HG02981 (cell line): ENCODE data around the gene SALL4.
"Not testable (repeated sequence)": the region's sequence is repeated elsewhere in the genome, so short reads cannot be mapped to it uniquely, and the experiment has no call there.

Source experiments
- ATAC-seq: cut with Tn5 transposase; IDR thresholded peaks from one replicate; pipeline ENCODE4 v1.9.1; 2021; ENCODE audit warnings: mild to moderate bottlenecking, moderate library complexity; ENCODE audit not compliant: unreplicated experiment

The SALL4 gene

DNA sequence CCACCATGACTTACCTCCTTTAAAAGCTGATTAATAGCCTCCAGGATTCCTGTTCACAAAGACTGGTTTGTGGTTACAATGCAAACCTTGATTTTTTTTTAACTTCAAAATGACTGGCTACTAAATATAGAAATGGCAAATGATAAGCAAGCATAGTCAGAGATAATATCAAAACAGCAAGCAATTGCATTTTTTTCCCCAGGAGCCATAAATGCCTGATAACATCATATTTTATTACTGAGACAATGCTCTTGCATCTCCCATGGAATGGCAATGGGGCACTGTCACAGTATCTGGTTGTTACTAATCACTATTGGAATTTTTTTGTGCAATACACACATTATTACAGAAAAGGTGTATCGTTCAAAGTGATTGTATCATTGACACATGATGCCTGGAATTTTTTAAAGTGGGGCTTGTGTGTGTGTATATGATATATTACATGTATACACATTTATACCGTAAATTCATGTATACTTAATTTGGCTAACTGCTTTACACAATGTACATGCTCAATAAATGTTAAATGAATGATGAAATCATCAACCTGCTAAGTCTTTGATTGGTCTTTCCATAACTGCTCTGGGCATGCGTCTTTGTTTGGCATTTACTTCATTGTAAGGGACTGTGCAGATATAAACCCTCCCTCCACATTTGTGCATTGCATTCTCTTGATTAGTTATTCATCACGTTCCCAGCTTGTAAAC, 980 bp upstream of the SALL4 start:
- ATAC-seq: no peak

DNA sequence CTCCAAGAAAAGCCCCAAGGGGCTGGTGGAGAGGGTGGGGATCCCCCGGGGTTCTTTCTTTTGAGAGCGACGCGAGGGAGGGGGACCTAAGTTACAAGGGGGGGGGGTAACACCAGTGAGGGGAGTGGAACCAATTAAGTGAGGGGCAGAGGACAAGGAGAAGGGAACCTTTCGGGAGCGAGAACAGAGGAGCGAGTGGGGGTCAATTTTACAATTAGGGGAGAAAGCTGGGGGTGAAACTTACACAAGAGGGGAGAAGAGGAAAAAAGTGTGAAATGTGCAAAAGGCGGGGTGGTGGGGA, 548 bp downstream of the SALL4 start:
- no peak for ATAC-seq

DNA sequence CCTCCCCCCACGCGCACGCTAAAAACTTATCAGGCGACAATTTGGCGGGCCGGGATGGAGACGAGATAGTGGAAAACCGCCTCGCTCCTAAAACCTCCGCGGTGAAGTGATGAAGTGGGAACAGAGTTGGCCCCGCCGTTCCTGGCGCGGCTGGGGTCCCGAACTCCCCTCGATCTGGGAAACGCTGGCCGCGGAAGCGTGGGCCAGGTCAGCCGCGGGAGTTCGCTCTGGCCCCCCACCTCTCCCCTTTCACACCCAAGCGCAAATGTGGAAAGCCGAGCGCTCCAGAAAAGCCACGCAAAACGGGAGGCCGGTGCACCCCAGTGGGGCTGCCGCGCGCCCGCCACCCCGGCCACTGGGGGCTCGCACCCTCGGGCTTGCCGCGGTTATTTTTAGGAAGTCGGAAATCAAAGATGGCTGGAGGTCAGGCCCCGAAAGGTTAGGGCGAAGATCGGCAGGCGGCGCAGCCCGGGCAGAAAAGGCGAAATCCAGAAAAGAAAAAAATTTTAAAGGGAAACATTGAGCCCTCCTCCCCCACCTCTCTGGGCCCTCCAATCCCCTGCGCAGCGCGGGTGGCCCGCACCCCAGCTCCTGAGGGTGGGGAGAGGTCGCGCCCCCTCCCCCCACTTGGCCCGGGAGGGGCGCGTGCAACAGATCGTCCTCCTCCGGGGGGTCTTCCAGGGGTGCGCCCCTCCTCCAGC, 1.0 kb downstream of the SALL4 start:
- ATAC-seq: no peak

DNA sequence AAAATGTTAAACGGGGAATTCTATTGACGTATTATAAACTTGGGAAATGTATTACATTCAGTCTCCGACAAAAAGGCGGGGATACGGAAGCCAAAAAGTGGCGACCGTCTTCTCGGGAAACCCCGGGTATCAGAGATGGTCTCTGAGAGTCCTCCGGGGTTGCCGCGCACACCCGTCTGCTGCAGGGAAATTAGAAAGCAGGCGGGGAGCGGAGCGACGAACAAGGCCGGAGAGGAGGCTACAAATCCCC, 1.5 kb downstream of the SALL4 start:
- no peak for ATAC-seq

DNA sequence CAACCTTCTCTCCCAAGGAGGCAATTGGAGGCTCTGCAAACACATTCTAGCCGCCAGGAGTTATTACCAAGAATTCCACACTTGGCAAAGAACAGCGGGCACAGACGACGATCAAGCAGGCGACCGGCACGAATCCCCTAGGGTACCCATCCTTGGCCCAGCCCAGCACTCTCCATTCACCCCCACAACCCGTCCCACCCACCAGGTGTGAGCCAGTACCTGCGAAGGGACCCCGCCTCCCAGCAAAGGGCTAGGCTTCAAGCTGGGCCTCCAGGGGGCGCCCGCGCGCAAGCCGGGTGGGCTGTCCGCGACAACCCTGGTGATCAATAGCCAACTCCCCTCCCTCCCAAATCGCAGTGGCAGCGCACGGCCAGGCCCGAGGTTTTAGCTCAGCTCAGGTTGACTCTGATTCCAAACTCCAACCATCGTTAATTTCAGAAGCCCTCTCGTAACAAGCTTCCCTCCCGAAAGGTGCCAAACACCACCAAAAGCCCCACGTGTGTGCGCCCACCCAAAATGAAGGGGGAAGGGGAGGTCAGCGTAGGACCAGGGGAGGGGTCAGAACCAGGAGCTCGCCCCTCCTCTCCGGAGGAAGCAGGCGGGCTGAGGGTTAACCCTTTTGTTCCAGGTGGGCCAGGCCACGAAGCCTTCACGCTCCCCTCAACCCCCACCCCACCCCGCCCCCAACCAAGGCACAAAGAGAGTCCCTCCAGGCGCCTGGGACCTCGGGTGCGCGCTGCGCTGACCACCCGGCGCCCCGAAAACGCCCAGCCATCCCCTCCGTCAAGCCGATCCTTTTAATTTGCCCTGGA, 2.1 kb downstream of the SALL4 start:
- ATAC-seq: no peak

DNA sequence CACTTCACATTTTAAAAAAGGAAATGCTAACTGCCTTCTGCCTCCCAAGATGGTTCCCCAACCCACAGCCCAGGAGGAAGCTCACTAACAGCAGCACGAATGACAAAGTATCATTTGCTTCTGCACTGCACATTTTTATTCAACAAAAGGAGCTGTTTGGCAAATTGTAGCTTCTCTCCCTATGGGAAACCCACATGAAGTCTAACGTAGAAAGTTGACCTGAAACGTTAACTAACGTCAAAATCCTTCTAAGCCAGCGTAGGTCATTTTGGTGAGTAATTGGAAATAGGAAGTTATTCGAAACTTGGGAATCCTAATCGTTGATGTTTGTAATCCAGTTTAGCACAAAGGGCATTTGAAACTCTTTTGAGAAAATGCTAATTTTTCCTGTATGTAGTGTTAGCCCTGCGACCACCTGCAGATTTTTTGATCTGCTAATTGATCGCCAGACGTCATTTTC, 2.9 kb downstream of the SALL4 start:
- no peak for ATAC-seq

DNA sequence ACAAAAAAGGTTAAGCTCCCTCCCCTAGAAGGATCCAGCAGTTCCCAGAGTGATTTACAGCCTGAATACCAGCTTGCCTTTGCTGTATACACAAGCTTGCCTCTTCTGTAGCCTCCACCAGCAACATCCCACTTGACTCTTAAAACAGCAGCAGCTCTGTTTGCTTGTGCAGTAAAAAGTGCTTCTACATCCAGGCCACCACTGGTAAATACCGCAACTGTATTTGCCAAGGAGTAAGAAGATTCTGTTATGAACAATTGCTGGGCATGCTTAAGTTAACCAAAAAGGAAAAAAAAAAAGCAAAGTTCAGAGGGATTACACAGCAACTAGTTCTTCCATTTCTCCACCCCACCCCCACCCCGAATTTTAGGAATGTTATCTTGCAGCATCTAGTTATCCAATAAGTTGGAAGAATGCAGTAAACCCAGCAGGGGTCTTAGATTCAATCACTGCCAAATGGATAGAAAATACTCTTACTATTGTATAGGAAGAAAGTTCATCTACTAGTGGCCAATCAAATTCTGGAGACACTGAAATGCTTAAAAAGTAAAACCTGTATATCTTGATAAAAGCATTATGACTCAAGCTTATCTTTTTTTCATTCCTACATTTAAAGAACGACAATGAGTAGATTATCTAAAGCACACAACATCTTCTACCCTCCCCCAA, 4.8 kb downstream of the SALL4 start:
- ATAC-seq: no peak

DNA sequence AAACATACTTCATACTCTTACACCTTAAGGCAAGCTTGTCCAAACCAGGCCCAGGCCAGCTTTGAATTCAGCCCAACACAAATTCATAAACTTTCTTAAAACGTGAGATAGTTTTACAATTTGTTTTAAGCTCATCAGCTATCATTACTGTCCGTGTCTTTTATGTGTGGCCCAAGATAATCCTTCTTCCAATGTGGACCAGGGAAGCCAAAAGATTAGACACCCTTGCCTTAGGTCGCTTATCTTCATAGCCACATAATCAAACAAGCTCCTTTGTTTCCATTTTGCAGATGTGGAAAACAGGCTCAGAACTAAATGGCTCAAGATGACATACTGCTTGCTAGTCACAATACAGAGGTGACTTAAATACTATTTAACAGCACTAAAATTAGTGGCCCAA, 6.0 kb downstream of the SALL4 start:
- no peak for ATAC-seq

DNA sequence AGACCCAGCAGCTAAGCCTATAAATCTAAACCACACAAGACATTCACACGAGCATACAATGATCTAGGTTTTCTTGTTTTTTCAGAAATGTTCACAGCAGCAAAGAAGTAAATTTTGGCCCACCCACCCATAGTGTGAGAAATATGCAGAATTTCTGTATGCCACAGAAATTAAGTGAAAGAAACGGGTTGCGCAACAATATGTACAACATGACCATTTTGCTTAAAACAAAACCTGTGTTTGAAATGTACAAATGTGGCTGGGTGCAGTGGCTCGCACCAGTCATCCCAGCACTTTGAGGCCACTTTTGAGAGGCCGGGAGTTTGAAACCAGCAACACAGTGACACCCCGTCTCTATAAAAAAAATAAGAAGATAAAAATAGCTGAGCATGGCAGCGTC, 9.4 kb downstream of the SALL4 start:
- no peak for ATAC-seq

DNA sequence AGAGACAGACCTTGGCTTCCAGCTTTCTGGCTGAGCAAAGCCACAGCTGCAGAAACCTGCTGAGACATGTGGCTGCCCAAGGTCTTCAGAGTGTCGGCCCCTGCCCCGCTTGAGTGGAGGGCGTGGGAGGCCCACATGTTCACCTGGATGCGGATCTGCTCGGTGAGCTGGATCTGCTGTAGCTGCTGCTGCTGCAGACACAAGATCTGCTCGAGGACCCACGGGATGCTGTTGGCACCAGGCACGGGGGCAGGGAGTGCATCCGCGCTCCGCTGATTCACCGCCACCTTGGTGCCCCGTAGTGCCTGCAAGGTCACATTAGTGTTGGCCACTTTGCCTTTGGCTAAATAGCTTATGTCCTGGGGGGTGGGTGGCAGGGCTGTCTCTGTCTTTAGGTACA, 10.7 kb downstream of the SALL4 start:
- ATAC-seq: no peak

DNA sequence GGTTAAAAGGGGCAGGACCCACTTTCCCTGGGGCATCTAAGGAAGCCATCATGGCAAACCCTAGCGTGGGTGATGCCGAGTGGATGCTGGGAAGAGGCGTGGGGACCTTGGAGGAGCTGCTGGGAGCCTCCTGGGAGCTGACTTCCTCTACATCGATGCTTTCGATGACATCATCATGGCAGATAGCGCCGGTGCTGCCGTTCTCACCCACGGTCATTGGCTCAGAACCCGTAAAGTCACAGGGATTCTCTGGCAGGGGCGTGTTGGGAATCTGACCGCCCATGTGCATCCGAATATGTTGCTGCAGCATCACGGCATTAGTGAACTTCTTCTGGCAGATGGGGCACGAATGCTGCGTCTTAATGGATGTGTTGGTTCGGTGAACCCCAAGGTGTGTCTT, 12.1 kb downstream of the SALL4 start:
- no peak for ATAC-seq

DNA sequence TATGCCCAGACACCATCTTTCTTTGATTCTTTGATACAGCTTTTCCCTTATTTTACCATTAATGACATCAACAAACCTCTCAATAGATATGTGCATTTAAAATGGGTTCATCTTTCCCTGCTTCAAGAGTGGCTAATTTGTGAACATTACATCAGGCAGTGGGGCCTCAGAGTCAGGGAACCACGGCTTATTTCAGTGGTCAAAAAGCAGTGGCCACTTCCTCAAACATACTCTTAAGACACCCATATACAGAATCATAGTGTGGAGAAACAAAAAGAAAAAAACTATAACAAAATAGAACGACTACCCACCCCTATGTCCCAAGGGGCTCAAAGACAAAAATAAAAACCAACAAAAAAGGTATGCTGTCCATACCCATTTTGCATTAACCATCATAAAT, 12.9 kb downstream of the SALL4 start:
- ATAC-seq: no peak

DNA sequence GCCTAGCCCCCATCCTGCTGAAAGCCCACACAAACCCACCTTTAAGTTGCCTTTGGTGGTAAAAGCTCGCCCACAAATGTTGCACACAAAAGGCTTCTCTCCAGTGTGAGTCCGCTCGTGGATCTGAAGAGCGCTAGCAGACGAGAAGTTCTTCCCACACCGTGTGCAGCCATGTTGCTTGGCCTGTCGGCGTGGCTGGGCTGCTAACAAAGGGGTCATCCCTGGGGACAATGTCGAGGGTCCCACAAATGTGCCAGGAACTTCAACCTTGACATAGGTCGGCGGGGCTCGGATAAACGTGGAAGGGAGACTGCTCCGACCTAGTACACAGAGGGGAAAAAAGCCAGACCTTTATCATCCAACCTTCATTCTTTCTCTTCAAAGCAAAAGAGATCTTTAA, 13.5 kb downstream of the SALL4 start:
- no peak for ATAC-seq

DNA sequence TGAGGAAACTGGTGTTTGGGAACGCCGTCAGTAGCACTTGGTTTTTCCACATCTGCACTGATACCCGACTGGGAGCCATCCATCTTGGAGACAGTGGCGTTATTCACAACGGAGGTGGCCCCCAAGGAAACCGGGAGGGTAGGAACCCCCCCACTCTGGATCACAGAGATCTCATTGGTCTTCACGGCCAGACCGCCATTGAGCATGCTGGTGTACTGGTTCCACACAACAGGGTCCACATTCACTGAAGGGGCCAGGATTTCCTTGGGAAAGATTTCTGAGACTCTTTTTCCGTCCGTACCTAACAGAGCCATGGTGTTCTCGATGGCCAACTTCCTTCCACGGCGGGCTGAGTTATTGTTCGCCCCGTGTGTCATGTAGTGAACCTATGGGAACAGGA, 18.0 kb downstream of the SALL4 start:
- no peak for ATAC-seq

DNA sequence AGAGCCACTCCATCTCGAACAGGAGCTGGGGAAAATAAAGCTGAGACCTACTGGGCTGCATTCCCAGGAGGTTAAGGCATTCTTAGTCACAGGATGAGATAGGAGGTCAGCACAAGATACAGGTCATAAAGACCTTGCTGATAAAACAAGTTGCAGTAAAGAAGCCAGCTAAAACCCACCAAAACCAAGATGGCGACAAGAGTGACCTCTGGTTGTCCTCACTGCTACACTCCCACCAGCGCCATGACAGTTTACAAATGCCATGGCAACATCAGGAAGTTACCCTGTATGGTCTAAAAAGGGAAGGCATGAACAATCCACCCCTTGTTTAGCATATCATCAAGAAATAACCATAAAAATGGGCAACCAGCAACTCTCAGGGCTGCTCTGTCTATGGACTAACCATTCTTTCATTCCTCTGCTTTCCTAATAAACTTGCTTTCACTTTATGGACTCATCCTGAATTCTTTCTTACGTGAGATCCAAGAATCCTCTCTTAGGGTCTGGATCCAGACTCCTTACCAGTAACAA, 24.0 kb downstream of the SALL4 start:
- ATAC-seq: not testable (repeated sequence)

DNA sequence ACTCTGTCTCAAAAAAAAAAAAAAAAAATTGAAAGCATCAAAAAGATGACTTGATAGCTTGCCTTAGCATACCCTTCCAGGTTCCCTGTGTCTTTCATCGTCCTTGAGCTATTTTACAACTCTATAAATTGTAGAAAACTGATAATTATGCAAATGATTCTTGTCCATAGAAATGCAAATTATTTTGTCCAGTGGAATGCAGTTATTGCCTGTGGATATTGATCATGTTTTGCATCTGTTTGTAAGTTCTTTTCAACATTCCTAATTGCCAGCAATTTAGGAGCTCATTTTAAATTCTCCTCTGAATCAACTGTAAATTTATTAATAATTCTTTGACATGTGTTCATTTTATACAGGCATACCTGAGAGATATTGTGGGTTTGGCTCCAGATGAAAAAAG, 27.1 kb downstream of the SALL4 start:
- no peak for ATAC-seq

DNA sequence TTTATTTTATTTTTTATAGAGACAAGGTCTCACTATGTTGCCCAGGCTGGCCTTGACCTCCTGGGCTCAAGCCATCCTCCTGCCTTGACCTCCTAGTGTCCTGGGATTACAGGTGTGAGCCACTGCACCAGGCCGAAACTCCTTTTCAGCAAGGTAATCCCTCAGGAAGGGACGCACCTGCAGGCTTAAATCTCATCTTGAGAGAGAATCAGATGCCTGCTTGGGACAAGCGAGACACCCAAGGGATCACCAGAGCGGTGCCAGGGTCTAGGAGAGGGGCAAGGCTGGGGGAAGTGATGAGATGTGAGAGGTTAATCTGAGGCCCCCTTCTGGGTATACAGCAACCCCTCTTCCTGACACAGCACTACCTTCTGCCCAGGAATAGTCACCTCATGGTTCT, 30.1 kb downstream of the SALL4 start:
- ATAC-seq: no peak

DNA sequence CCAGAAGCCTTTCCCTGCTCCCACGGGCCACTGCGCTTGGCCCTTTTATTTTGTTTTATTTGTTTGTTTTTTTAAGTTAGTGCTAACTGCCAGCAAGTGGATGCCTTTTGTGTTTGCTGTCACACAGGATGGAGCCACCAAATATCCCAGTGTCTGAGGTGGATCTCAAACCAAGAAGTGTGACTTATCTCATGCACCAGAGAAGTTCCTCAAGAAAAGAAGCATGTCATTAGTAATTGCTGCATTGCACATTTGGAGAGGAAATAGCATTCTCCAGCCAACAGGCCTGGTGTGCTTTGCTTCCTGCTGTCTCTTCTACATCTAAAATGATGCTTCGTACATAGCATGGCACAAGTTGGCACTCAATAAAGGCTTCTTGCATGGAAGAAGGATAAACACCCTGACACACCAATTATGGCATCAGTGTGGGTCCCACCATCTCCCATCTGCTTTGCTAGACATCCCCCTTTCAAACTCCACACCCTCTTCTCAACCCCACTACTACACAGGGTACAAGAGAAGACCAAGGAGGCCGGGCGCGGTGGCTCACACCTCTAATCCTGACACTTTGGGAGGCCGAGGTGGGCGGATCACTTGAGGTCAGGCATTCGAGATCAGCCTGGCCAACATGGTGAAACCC, 32.2 kb downstream of the SALL4 start:
- no peak for ATAC-seq

DNA sequence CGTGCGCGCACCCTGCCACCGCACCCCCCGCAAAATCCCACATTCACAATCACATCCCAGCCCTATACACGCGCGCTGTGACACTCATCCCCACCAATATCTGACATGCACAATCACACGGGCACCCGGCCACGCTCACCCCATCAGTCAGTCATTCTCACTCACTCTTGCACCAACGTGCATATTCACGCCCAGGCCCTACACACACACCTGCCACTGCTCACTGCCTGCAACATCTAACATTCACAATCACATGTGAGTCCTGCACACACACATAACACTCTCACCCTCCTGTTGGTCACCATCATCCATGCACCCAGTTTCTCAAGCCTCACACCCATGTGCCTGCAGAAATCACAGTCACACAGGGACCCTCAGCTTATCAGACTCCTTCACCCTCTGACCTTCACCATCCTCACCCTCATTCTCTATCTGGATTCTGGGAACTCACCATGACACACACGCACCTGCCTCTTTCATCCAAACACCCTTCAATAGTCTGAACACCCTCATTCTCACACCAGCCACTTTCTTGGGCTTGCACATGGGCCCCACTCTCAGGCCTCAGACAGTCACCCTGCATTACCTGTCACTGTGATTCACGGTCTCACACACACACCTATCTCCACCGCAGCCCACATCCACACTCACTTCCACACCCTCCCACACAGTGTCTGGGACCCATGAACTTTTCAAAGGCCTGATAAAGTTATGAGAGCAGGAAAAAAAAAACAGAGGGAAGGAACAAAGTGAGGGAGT, 33.4 kb downstream of the SALL4 start:
- ATAC-seq: no peak
